Neural progenitor cell (in vitro differentiated cells): ENCODE measurements around the gene TRPC6. TPM values are rescaled to one million over a fixed set of nuclear protein-coding genes. Genes with fewer than 3 reads are reported as not detected.

Experiments
- DNase-seq: peaks from one replicate; pipeline ENCODE4 v3.0.0-alpha.2; 2016; ENCODE audit warnings: low spot score
- H2AFZ ChIP-seq: fragments of 200-600 bp; sonication (generic); replicated peaks from 2 replicates; pipeline ENCODE4 v1.6.1; 2016; ENCODE audit warnings: antibody characterized with exemption
- H3F3A ChIP-seq: fragments of 200-600 bp; sonication (generic); 2 replicates; pipeline ENCODE4 v1.6.1; 2016; ENCODE audit warnings: antibody characterized with exemption, low read depth
- H3K27ac ChIP-seq: fragments of 200-600 bp; sonication (generic); 2 replicates; pipeline ENCODE4 v1.5.1; 2016; ENCODE audit warnings: mild to moderate bottlenecking
- H3K27me3 ChIP-seq: fragments of 200-600 bp; sonication (generic); 2 replicates; pipeline ENCODE4 v1.6.1; 2016; ENCODE audit warnings: mild to moderate bottlenecking, moderate library complexity
- H3K36me3 ChIP-seq: fragments of 200-600 bp; sonication (generic); 2 replicates; pipeline ENCODE4 v1.5.1; 2016
- H3K4me1 ChIP-seq: fragments of 200-600 bp; sonication (generic); 2 replicates; pipeline ENCODE4 v1.6.1; 2016; ENCODE audit warnings: mixed run types
- H3K4me2 ChIP-seq: fragments of 200-600 bp; sonication (generic); 2 replicates; pipeline ENCODE4 v1.6.1; 2016
- H3K4me3 ChIP-seq: fragments of 200-600 bp; sonication (generic); 2 replicates; pipeline ENCODE4 v1.5.1; 2016
- H3K79me2 ChIP-seq: fragments of 200-600 bp; sonication (generic); 2 replicates; pipeline ENCODE4 v1.6.1; 2016; ENCODE audit warnings: low read depth
- H3K9ac ChIP-seq: fragments of 200-600 bp; sonication (generic); 2 replicates; pipeline ENCODE4 v1.6.1; 2016
- H3K9me3 ChIP-seq: fragments of 200-600 bp; sonication (generic); 2 replicates; pipeline ENCODE4 v1.5.1; 2016; ENCODE audit warnings: low read depth
- H4K20me1 ChIP-seq: fragments of 200-600 bp; sonication (generic); 2 replicates; pipeline ENCODE4 v1.6.1; 2016; ENCODE audit warnings: low read depth
- H3K27ac Mint-ChIP-seq: 3 replicates; pipeline ENCODE4 v1.8.0; 2021; ENCODE audit warnings: mixed read lengths
- H3K27me3 Mint-ChIP-seq: 2 replicates; pipeline ENCODE4 v1.8.0; 2022; ENCODE audit warnings: low read depth, mild to moderate bottlenecking, inconsistent platforms, moderate library complexity, mixed read lengths; ENCODE audit not compliant: insufficient read depth
- H3K36me3 Mint-ChIP-seq: 3 replicates; pipeline ENCODE4 v1.8.0; 2021; ENCODE audit warnings: mixed read lengths
- H3K4me1 Mint-ChIP-seq: 3 replicates; pipeline ENCODE4 v1.8.0; 2021; ENCODE audit warnings: mixed read lengths
- H3K4me3 Mint-ChIP-seq: 3 replicates; pipeline ENCODE4 v1.8.0; 2021; ENCODE audit warnings: mild to moderate bottlenecking, moderate library complexity, mixed read lengths
- H3K9me3 Mint-ChIP-seq: 3 replicates; pipeline ENCODE4 v1.8.0; 2020; ENCODE audit warnings: mixed read lengths
- EZH2 ChIP-seq: fragments of 200-600 bp; sonication (generic); IDR thresholded peaks from 2 replicates; pipeline ENCODE4 v1.6.1; 2017; ENCODE audit warnings: antibody characterized with exemption, mild to moderate bottlenecking, moderate library complexity
- EZH2phosphoT487 ChIP-seq: fragments of 200-600 bp; sonication (generic); IDR thresholded peaks from 2 replicates; pipeline ENCODE4 v1.6.1; 2017; ENCODE audit warnings: antibody characterized with exemption
- total RNA-seq: library from RNA; depleted of rRNA; stranded (reverse); fragments of >200 nt; gene quantifications from 2 replicates; pipeline ENCODE4 v1.2.3, GENCODE V29; 2015; ENCODE audit warnings: low replicate concordance
- TF ChIP-seq, protein P1 (sequence below): fragments of 200-600 bp; sonication (generic); IDR thresholded peaks from 2 replicates; pipeline ENCODE4 v1.5.1; 2017; ENCODE audit warnings: antibody characterized with exemption, mild to moderate bottlenecking

TRPC6 gene
- total RNA-seq, 1 donor from 2014 or later: 0.17 TPM

DNA sequence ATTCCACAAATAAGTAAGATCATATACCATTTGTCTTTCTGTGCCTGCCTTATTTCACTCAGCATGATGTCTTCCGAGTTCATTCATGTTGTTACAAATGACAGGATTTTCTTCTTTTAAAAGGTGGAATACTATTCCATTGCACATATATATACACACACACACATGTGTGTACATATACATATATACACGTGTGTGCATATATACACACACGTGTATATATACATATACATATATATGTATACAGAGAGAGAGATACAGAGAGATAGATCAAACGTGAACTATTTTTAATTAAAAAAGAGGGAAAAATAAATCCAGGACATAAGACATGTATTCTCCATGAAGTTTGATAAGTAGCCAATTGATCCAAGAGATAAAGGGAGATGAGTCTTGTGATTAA lies 108.1 kb downstream of the TRPC6 start:
- Histone ChIP-seq H3K4me3 (no peak overlapping the region), H2AFZ (no peak overlapping the region), H3K9ac (no peak overlapping the region), H3K4me1 (no peaks in the 10 kb centered on the region), H3K9me3 (no peaks in the 10 kb centered on the region), H3K79me2 (no peaks in the 10 kb centered on the region), H4K20me1 (no peaks in the 10 kb centered on the region), H3K27ac (no peak overlapping the region), H3K36me3 (no peaks in the 10 kb centered on the region), H3F3A (peaks cover 5% of the 10 kb centered on the region), H3K27me3 (no peaks in the 10 kb centered on the region), H3K4me2 (no peak overlapping the region)
- TF ChIP-seq EZH2phosphoT487 (no peak), EZH2 (no peak)
- TF ChIP-seq, protein P1, sequence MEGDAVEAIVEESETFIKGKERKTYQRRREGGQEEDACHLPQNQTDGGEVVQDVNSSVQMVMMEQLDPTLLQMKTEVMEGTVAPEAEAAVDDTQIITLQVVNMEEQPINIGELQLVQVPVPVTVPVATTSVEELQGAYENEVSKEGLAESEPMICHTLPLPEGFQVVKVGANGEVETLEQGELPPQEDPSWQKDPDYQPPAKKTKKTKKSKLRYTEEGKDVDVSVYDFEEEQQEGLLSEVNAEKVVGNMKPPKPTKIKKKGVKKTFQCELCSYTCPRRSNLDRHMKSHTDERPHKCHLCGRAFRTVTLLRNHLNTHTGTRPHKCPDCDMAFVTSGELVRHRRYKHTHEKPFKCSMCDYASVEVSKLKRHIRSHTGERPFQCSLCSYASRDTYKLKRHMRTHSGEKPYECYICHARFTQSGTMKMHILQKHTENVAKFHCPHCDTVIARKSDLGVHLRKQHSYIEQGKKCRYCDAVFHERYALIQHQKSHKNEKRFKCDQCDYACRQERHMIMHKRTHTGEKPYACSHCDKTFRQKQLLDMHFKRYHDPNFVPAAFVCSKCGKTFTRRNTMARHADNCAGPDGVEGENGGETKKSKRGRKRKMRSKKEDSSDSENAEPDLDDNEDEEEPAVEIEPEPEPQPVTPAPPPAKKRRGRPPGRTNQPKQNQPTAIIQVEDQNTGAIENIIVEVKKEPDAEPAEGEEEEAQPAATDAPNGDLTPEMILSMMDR: no peak
- no peak overlapping the region for H3K4me3 Mint-ChIP-seq
- H3K27me3 Mint-ChIP-seq: peaks cover 2% of the 10 kb centered on the region
- H3K27ac Mint-ChIP-seq: no peak overlapping the region
- no peak for DNase-seq
- H3K36me3 Mint-ChIP-seq: no peaks in the 10 kb centered on the region
- H3K9me3 Mint-ChIP-seq: no peaks in the 10 kb centered on the region
- H3K4me1 Mint-ChIP-seq: no peaks in the 10 kb centered on the region

DNA sequence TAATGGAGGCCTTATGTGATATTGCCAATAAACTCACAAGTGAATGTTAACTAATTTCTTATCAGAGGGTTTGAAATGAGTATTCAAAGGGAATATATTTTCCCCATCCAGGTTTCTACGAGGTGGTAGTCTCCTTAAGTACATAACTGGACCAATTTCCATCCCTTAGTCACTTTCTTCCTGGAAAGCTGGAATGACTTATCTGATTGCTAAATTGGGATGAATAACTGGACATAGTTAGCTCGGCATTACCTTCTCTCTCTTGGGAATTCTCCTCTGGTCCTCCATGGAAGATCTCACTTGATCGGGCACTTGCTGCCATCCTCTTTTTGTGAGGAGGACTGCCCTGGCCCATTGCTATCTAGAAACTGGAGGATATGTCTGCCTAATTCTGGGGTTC lies 109.1 kb downstream of the TRPC6 start:
- Histone ChIP-seq H3K27me3 (no peaks in the 10 kb centered on the region), H3K36me3 (no peaks in the 10 kb centered on the region), H3K27ac (no peak overlapping the region), H4K20me1 (no peaks in the 10 kb centered on the region), H3K9me3 (no peaks in the 10 kb centered on the region), H3K79me2 (no peaks in the 10 kb centered on the region), H3K4me1 (no peaks in the 10 kb centered on the region), H2AFZ (no peak overlapping the region), H3F3A (peaks cover 5% of the 10 kb centered on the region), H3K4me2 (no peak overlapping the region), H3K4me3 (no peak overlapping the region), H3K9ac (no peak overlapping the region)
- no peaks in the 10 kb centered on the region for H3K4me1 Mint-ChIP-seq
- peaks cover 2% of the 10 kb centered on the region for H3K27me3 Mint-ChIP-seq
- no peaks in the 10 kb centered on the region for H3K36me3 Mint-ChIP-seq
- no peak for TF ChIP-seq EZH2phosphoT487
- TF ChIP-seq, protein P1: no peak
- no peak for TF ChIP-seq EZH2
- DNase-seq: no peak
- H3K9me3 Mint-ChIP-seq: no peaks in the 10 kb centered on the region
- no peak overlapping the region for H3K27ac Mint-ChIP-seq
- no peak overlapping the region for H3K4me3 Mint-ChIP-seq

DNA sequence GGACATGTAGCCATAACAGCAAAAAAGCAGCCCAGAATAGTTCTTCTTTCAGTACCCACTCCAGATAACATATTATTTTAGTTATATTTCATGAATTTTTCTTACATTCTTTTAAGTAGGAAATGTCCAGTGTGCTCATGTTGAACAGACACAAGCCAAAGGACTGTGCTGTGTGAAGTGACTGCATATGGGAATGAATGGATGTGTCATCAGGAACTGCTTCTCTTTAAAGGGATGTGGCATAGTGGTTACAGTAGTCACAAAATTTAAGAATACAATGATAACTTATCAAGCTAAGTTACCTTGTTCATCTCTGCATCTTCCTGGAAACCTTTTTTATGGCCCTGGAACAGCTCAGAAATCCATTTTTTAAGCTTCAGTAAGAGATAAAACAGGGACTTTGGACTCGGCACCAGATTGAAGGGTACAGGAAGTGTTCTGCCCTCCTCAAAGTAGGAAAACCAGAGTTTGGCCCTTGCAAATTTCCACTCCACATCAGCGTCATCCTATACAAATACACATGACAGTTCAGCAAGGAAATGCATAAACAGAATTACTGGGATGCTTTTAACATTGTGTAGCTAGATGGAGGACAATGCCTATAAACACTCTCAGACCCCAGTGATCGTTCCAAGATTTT lies 112.8 kb downstream of the TRPC6 start:
- H2AFZ ChIP-seq: no peak overlapping the region
- Mint-ChIP-seq H3K36me3 (no peaks in the 10 kb centered on the region), H3K27ac (no peak overlapping the region)

More for the DNA sequence above, 112.8 kb downstream of the TRPC6 start:
- H3K4me1 Mint-ChIP-seq: no peaks in the 10 kb centered on the region
- H3K4me3 ChIP-seq: no peak overlapping the region
- DNase-seq: no peak
- H3K27ac ChIP-seq: no peak overlapping the region
- no peak overlapping the region for H3K4me2 ChIP-seq
- H3K27me3 Mint-ChIP-seq: peaks cover 2% of the 10 kb centered on the region
- peaks cover 7% of the 10 kb centered on the region for H3K4me1 ChIP-seq
- no peaks in the 10 kb centered on the region for H3F3A ChIP-seq
- no peak overlapping the region for H3K4me3 Mint-ChIP-seq
- H3K9me3 Mint-ChIP-seq: no peaks in the 10 kb centered on the region
- H3K36me3 ChIP-seq: no peaks in the 10 kb centered on the region
- H3K9ac ChIP-seq: no peak overlapping the region
- H3K79me2 ChIP-seq: no peaks in the 10 kb centered on the region
- TF ChIP-seq EZH2phosphoT487 (no peak), EZH2 (no peak)
- TF ChIP-seq, protein P1: no peak
- H3K9me3 ChIP-seq: no peaks in the 10 kb centered on the region
- no peaks in the 10 kb centered on the region for H3K27me3 ChIP-seq
- no peaks in the 10 kb centered on the region for H4K20me1 ChIP-seq
